Caco-2 (cell line): ENCODE results near the gene HOXA7. TPM values are rescaled to one million over a fixed set of nuclear protein-coding genes. Genes with fewer than 3 reads are reported as not detected.
A peak's percentile ranks its signal among the peaks of the same experiment; 100 is the strongest.

ENCODE experiments used
- BruUV-seq: library from RNA; stranded (reverse); fragments of 400-500 nt; replicated peaks from 2 replicates; lab custom pipeline; 2021; lab: Mats Ljungman, UMichigan
- CTCF ChIA-PET: fragments of 300-600 bp; sonication (Branson Sonifier 250); formaldehyde crosslinking; loops from one replicate; lab custom pipeline; 2022; ENCODE audit warnings: antibody characterized with exemption; lab: Charles Lee
- POLR2A ChIA-PET: fragments of 300-600 bp; sonication (Branson Sonifier 250); formaldehyde crosslinking; loops from one replicate; lab custom pipeline; 2022; ENCODE audit warnings: antibody characterized with exemption; lab: Charles Lee
- DNase-seq, 2 experiments: peaks; one replicate each; pipeline versions ENCODE4 v3.0.0 to v3.0.0-alpha.2; 2020 to 2022
- H3K27me3 ChIP-seq: replicated peaks from 2 replicates; pipeline ENCODE4 v1.6.0; 2011; ENCODE audit warnings: low read length; ENCODE audit not compliant: control insufficient read depth, insufficient read depth
- H3K36me3 ChIP-seq: 2 replicates; pipeline ENCODE4 v1.5.1; 2011; ENCODE audit warnings: low read length; ENCODE audit not compliant: control insufficient read depth, insufficient read depth
- H3K4me1 ChIP-seq: fragments of 250-450 bp; sonication (Bioruptor Pico); 2 replicates; pipeline ENCODE4 v1.5.1; 2020; ENCODE audit warnings: mild to moderate bottlenecking
- H3K4me3 ChIP-seq: 2 replicates; pipeline ENCODE4 v1.5.1; 2011; ENCODE audit warnings: low read depth, mild to moderate bottlenecking, control low read depth, low read length
- H3K9me3 ChIP-seq: fragments of 250-450 bp; sonication (Bioruptor Pico); 2 replicates; pipeline ENCODE4 v1.5.1; 2020; ENCODE audit warnings: mild to moderate bottlenecking, moderate library complexity
- H3K27ac Mint-ChIP-seq: one replicate; pipeline ENCODE4 v1.8.0; 2022; ENCODE audit warnings: mixed read lengths; ENCODE audit not compliant: unreplicated experiment
- H3K27me3 Mint-ChIP-seq: one replicate; pipeline ENCODE4 v1.8.0; 2022; ENCODE audit warnings: mixed read lengths; ENCODE audit not compliant: insufficient read depth, unreplicated experiment
- H3K36me3 Mint-ChIP-seq: one replicate; pipeline ENCODE4 v1.8.0; 2022; ENCODE audit warnings: mild to moderate bottlenecking, mixed read lengths; ENCODE audit not compliant: insufficient read depth, unreplicated experiment
- H3K4me1 Mint-ChIP-seq: one replicate; pipeline ENCODE4 v1.8.0; 2022; ENCODE audit warnings: low read depth, mixed read lengths; ENCODE audit not compliant: unreplicated experiment
- H3K4me3 Mint-ChIP-seq: one replicate; pipeline ENCODE4 v1.8.0; 2022; ENCODE audit warnings: mild to moderate bottlenecking, moderate library complexity, mixed read lengths; ENCODE audit not compliant: unreplicated experiment
- H3K9me3 Mint-ChIP-seq: one replicate; pipeline ENCODE4 v1.8.0; 2022; ENCODE audit warnings: mixed read lengths; ENCODE audit not compliant: unreplicated experiment
- CTCF ChIP-seq, 2 experiments: fragments of 200-600 bp in 1 of 2; IDR thresholded peaks; 1 replicate in 1 of 2; 2 replicates in 1 of 2; pipeline versions ENCODE4 v1.5.1 to v1.8.0; 2011 to 2022; ENCODE audit warnings: antibody characterized with exemption in 1 of 2, control low read depth in 1 of 2, inconsistent platforms in 1 of 2, low read depth in 1 of 2, low read length in 1 of 2, mild to moderate bottlenecking in 1 of 2, moderate library complexity in 1 of 2; ENCODE audit not compliant: insufficient read depth in 1 of 2, severe bottlenecking in 1 of 2, unreplicated experiment in 1 of 2
- intact Hi-C: fragments of 100-400 bp; cut with micrococcal nuclease; formaldehyde crosslinking; loops from one replicate; pipeline ENCODE4 v1.10.0; 2022; ENCODE audit not compliant: unreplicated experiment
- total RNA-seq: library from RNA; stranded (reverse); gene quantifications from 2 replicates; pipeline ENCODE4 v1.2.3, GENCODE V29; 2022

HOXA7 gene
- total RNA-seq, 1 experiment from 2014 or later, result 19.9 TPM

DNA sequence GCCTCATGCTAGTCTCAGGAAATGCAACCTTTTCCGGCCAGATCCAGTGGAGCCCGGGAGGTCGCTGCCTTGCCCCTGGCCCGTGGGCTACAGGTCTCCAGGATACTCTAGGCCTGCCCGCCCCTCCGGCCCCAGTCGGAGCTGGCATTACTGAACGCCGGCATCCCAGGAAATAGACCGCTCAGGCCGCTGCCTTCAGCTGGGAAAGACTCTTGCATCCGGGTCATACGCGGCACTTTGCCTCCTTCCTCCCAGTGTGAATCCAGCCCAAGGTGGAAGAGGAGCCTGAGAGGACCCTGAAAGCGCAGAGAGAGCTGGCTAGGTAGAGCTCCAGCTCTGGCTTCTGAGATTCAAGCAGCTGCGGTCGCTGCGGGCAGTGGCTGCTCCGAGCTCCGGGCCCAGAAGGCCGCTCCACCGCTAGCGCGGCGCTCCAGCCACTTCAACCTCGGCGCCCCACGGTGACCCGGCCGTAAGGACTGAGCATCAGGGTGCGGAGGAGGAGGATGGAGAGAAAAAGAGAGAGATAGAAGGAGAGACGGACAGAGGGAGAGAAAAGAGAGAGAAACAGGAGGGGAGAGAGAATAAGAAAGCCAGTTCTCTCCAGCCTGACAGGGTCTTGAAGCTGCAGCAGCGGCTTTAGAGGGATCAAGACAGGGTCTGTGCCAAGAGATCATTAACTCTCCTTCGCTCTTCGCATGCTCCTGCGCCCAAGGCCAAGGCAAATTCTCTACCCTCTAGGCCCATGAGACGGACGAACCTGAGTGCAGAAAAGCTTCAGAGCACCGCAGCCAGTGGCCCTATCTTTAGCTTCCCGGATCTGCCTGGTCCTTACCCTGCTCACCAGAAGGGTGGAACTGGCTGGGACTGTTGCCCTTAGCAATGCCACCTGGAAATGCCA lies 19.4 kb upstream of the HOXA7 start:
- Mint-ChIP-seq H3K27ac (no peak overlapping the region), H3K36me3 (peaks cover 10% of the 10 kb centered on the region), H3K4me3 (no peak overlapping the region), H3K9me3 (no peaks in the 10 kb centered on the region), H3K27me3 (no peaks in the 10 kb centered on the region), H3K4me1 (peaks cover 11% of the 10 kb centered on the region)
- ChIA-PET CTCF (interaction anchor here (0.8 kb wide), 1 partner anchor 10 kb away, joined by 3 read pairs; no protein-coding TSS in a partner anchor), POLR2A (no interaction called here)
- no TSS peak for BruUV-seq
- H3K4me1 ChIP-seq, result peaks cover 8% of the 10 kb centered on the region
- H3K36me3 ChIP-seq, result no peaks in the 10 kb centered on the region
- peaks cover 2% of the 10 kb centered on the region for H3K27me3 ChIP-seq
- TF ChIP-seq CTCF (IDR thresholded peaks at IDR 0.05; ENCODE audit: insufficient read depth in 1 of 2, low read depth in 1 of 2, low read length in 1 of 2, severe bottlenecking in 1 of 2, unreplicated experiment in 1 of 2), result no peak
- no peak overlapping the region for H3K4me3 ChIP-seq
- H3K9me3 ChIP-seq, result no peaks in the 10 kb centered on the region
- peak in 1 of 2 experiments; percentile 26 for DNase-seq
- intact Hi-C loops, result no loop called here

DNA sequence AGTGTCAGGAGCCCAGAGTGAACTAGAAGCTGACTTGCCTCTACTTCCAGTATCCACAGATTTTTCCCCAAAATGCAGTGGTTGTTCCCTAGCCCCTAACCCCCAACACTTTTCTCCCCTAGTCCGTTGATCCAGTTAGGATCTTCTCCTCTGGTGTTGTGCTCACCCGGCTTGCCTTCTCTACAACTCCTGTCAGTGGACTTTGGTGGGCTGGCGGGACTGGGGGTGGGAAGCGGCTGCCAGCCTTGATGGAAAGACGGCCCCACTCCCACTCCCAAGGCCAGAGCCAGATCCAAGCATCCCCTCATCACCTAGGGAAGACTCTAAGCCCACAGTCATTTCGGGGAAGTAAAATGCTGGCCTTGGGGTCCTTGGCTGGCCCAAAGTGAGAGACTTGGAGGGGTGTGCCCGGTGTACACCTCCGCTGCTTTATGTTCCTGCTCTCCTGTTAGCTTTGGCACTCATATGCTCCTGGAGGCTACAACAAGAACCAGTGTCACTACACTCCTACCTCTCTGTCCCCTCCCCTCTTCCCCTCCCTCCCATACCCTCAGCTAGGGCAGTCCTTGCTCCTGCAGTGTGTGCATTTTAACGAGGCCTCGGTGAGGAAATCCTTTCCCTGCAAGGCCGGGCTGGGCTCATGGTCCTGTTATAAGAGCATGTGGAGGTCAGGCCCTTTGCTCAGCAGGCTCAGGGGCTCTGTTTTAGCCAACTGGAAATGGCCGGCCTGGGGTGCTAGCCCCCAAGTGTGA lies 18.6 kb upstream of the HOXA7 start:
- POLR2A ChIA-PET, result no interaction called here
- Histone ChIP-seq H3K27me3 (peaks cover 2% of the 10 kb centered on the region), H3K9me3 (no peaks in the 10 kb centered on the region), H3K4me3 (no peak overlapping the region), H3K36me3 (no peaks in the 10 kb centered on the region), H3K4me1 (peaks cover 12% of the 10 kb centered on the region)
- no TSS peak for BruUV-seq
- CTCF ChIA-PET, result no interaction called here
- Mint-ChIP-seq H3K27ac (no peak overlapping the region), H3K27me3 (no peaks in the 10 kb centered on the region), H3K9me3 (no peaks in the 10 kb centered on the region), H3K4me3 (peak overlapping the region; percentile 74), H3K36me3 (peaks cover 10% of the 10 kb centered on the region), H3K4me1 (peaks cover 11% of the 10 kb centered on the region)
- TF ChIP-seq CTCF (IDR thresholded peaks at IDR 0.05; ENCODE audit: insufficient read depth in 1 of 2, low read depth in 1 of 2, low read length in 1 of 2, severe bottlenecking in 1 of 2, unreplicated experiment in 1 of 2), result no peak
- intact Hi-C loops, result no loop called here
- peak in 1 of 2 experiments; percentile 29 for DNase-seq
